ENCODE measurements around the gene FAM168A.

The FAM168A gene

DNA sequence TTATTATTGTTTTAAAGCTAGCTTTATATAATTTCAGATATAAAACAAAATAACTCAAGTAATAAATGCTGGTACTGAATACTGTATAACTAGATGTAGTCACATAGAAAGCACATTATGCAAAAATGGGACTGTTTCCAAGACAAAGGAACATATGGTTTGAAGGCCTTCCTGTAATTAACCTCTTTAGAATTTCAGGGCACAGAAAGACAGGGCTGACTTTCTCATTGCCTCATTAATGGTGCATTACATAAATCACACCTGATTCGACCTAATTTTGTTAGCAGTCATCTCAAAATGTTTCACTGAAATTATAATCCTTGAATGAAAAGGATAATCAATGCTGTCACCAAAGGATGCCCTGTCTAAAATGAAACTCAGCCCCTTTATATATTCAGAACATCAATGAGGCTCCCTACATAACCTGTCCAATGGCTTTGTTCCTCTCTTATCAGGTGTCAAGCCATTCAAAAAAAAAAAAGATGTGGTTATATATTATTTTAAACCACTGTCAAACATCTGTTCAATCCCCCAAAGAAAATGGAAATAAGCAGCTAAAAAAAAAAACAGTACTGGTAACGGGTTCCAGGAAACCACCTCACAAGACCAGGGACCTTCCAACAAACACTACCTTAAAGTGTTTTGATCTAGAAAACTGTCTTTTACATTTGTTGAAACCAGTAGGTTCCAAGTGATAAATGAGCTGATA, 77.4 kb downstream of the FAM168A start:
- H3K4me1 ChIP-seq (ENCODE audit: low read length), result peaks cover 17% of the 10 kb centered on the region
- peak overlapping the region; percentile 15 for H3K4me2 ChIP-seq (ENCODE audit: low read length)
- H3K27me3 ChIP-seq (ENCODE audit: low read depth, low read length), result no peaks in the 10 kb centered on the region
- H3K79me2 ChIP-seq (ENCODE audit: low read length), result no peaks in the 10 kb centered on the region
- 0 out of 2 replicates have a peak, but pooled peaks cover 6% of the 10 kb centered on the region for H4K20me1 ChIP-seq (ENCODE audit: insufficient read depth, low read length)
- no peak overlapping the region; the same call in 1 of the 2 replicates for H3K27ac ChIP-seq (ENCODE audit: low read length)
- H3K4me3 ChIP-seq (ENCODE audit: low read length), result no peak overlapping the region
- no peak overlapping the region for H3K9ac ChIP-seq (ENCODE audit: low read length)
- no peaks in the 10 kb centered on the region for H3K36me3 ChIP-seq (replicated peaks; ENCODE audit: low read depth, low read length)
- no peak overlapping the region for H2AFZ ChIP-seq (ENCODE audit: low read depth, low read length)
- no peak for TF ChIP-seq EZH2phosphoT487 (IDR thresholded peaks at IDR 0.05; ENCODE audit: low read depth)
- TF ChIP-seq, protein P1, sequence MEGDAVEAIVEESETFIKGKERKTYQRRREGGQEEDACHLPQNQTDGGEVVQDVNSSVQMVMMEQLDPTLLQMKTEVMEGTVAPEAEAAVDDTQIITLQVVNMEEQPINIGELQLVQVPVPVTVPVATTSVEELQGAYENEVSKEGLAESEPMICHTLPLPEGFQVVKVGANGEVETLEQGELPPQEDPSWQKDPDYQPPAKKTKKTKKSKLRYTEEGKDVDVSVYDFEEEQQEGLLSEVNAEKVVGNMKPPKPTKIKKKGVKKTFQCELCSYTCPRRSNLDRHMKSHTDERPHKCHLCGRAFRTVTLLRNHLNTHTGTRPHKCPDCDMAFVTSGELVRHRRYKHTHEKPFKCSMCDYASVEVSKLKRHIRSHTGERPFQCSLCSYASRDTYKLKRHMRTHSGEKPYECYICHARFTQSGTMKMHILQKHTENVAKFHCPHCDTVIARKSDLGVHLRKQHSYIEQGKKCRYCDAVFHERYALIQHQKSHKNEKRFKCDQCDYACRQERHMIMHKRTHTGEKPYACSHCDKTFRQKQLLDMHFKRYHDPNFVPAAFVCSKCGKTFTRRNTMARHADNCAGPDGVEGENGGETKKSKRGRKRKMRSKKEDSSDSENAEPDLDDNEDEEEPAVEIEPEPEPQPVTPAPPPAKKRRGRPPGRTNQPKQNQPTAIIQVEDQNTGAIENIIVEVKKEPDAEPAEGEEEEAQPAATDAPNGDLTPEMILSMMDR (IDR thresholded peaks at IDR 0.05; ENCODE audit: low read depth, low read length), result no peak
- H3K9me3 ChIP-seq (ENCODE audit: insufficient read depth, low read length), result no peaks in the 10 kb centered on the region

DNA sequence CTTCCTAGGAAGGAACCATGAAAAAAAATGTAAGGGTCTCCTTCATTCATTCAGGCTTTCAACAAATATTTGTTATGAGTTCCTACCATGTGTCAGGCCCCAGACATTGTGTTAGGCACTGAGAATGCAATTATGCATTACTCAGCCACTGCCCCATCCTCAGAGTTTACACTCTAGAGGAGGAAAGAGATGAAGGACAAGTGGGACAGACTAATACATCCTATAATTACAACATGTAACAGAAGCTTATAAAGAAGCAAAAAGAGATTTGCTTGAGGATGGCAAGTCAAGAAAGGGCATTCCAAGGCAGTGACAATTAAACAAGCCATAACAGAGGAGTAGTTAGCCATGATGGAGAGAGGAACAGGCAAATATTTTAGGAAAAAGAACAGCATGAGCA, 78.6 kb downstream of the FAM168A start:
- H2AFZ ChIP-seq (ENCODE audit: low read depth, low read length), result no peak overlapping the region
- H3K27me3 ChIP-seq (ENCODE audit: low read depth, low read length), result no peaks in the 10 kb centered on the region
- TF ChIP-seq, protein P1 (IDR thresholded peaks at IDR 0.05; ENCODE audit: low read depth, low read length), result no peak
- no peak for TF ChIP-seq EZH2phosphoT487 (IDR thresholded peaks at IDR 0.05; ENCODE audit: low read depth)
- H3K36me3 ChIP-seq (replicated peaks; ENCODE audit: low read depth, low read length), result no peaks in the 10 kb centered on the region
- 0 out of 2 replicates have a peak, but pooled peaks cover 6% of the 10 kb centered on the region for H4K20me1 ChIP-seq (ENCODE audit: insufficient read depth, low read length)
- no peaks in the 10 kb centered on the region for H3K79me2 ChIP-seq (ENCODE audit: low read length)
- H3K4me1 ChIP-seq (ENCODE audit: low read length), result peaks cover 17% of the 10 kb centered on the region
- no peaks in the 10 kb centered on the region for H3K9me3 ChIP-seq (ENCODE audit: insufficient read depth, low read length)
- no peak overlapping the region for H3K27ac ChIP-seq (ENCODE audit: low read length)
- H3K9ac ChIP-seq (ENCODE audit: low read length), result no peak overlapping the region
- no peak overlapping the region for H3K4me3 ChIP-seq (ENCODE audit: low read length)
- H3K4me2 ChIP-seq (ENCODE audit: low read length), result no peak overlapping the region

DNA sequence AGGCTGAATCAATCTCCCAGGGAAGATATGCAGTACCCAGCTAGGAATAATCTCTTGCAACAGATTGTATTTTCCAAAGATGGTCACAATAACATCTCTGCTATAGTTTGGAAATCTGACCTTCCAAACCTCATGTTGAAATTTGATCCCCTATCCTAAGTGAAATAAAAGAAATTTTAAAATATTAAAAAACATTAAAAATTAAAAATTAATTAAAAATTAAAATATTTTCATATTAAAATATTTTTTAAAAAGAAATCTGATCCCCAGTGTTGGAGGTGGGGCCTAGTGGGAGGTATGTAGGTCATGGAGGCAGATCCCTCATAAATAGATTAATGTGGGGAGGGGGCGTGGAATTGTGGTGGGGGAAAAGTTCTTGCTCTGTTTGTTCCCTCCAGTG, 79.7 kb downstream of the FAM168A start:
- H4K20me1 ChIP-seq (ENCODE audit: insufficient read depth, low read length), result 0 out of 2 replicates have a peak, but pooled peaks cover 6% of the 10 kb centered on the region
- no peaks in the 10 kb centered on the region for H3K79me2 ChIP-seq (ENCODE audit: low read length)
- H3K9ac ChIP-seq (ENCODE audit: low read length), result no peak overlapping the region
- TF ChIP-seq, protein P1 (IDR thresholded peaks at IDR 0.05; ENCODE audit: low read depth, low read length), result no peak
- no peak for TF ChIP-seq EZH2phosphoT487 (IDR thresholded peaks at IDR 0.05; ENCODE audit: low read depth)
- H3K4me1 ChIP-seq (ENCODE audit: low read length), result peaks cover 17% of the 10 kb centered on the region
- no peak overlapping the region for H3K27ac ChIP-seq (ENCODE audit: low read length)
- no peaks in the 10 kb centered on the region for H3K36me3 ChIP-seq (replicated peaks; ENCODE audit: low read depth, low read length)
- no peak overlapping the region for H2AFZ ChIP-seq (ENCODE audit: low read depth, low read length)
- H3K9me3 ChIP-seq (ENCODE audit: insufficient read depth, low read length), result no peaks in the 10 kb centered on the region
- no peak overlapping the region for H3K4me2 ChIP-seq (ENCODE audit: low read length)
- H3K27me3 ChIP-seq (ENCODE audit: low read depth, low read length), result no peaks in the 10 kb centered on the region
- H3K4me3 ChIP-seq (ENCODE audit: low read length), result no peak overlapping the region

DNA sequence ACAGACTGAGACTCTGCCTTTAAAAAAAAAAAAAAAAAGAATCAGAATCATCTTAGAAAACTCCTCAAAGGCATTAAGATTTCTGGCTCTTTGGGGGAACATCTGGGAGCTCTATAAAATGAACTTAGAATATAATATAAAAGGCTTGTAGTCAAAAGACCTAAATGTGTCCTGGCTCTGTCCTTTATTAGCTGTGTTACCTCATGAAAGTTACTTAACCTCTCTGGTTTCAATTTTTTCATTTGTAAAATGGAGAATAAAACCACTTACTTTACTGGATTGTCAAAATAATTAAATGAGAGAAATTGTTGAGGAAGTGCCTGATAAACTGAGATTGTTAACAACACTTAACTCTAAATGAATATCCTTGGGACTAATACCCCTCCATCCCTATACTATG, 81.8 kb downstream of the FAM168A start:
- Histone ChIP-seq H3K79me2 (ENCODE audit: low read length) (no peaks in the 10 kb centered on the region), H3K9ac (ENCODE audit: low read length) (no peak overlapping the region), H3K36me3 (replicated peaks; ENCODE audit: low read depth, low read length) (no peaks in the 10 kb centered on the region), H3K4me2 (ENCODE audit: low read length) (no peak overlapping the region), H4K20me1 (ENCODE audit: insufficient read depth, low read length) (0 out of 2 replicates have a peak, but pooled peaks cover 2% of the 10 kb centered on the region), H3K27ac (ENCODE audit: low read length) (no peak overlapping the region), H3K27me3 (ENCODE audit: low read depth, low read length) (no peaks in the 10 kb centered on the region), H3K4me3 (ENCODE audit: low read length) (no peak overlapping the region), H3K4me1 (ENCODE audit: low read length) (peaks cover 9% of the 10 kb centered on the region), H2AFZ (ENCODE audit: low read depth, low read length) (no peak overlapping the region), H3K9me3 (ENCODE audit: insufficient read depth, low read length) (no peaks in the 10 kb centered on the region)
- no peak for TF ChIP-seq EZH2phosphoT487 (IDR thresholded peaks at IDR 0.05; ENCODE audit: low read depth)
- TF ChIP-seq, protein P1 (IDR thresholded peaks at IDR 0.05; ENCODE audit: low read depth, low read length), result no peak

Data from OCI-LY3 (cell line).